SU-DHL-6 (cell line): Measurements from ENCODE around the gene MAPKAPK3.
"Not testable (repeated sequence)": the region's sequence is repeated elsewhere in the genome, so short reads cannot be mapped to it uniquely, and the experiment has no call there.

Experiments used
- H2AFZ ChIP-seq: fragments of 200-600 bp; sonication (generic); 2 replicates; pipeline ENCODE4 v1.6.1; 2014; ENCODE audit warnings: low read depth, mild to moderate bottlenecking, moderate library complexity, mixed read lengths, antibody characterized with exemption, low read length; ENCODE audit not compliant: severe bottlenecking
- H3F3A ChIP-seq: fragments of 200-600 bp; shearing (Covaris generic); 2 replicates; pipeline ENCODE4 v1.6.0; 2016; ENCODE audit warnings: antibody characterized with exemption, mild to moderate bottlenecking; ENCODE audit not compliant: insufficient read depth
- H3K27ac ChIP-seq: fragments of 200-600 bp; sonication (generic); 2 replicates; pipeline ENCODE4 v1.5.1; 2016; ENCODE audit warnings: low read depth, mild to moderate bottlenecking, low read length, moderate library complexity, mixed read lengths
- H3K27me3 ChIP-seq: fragments of 200-600 bp; sonication (generic), shearing (Covaris generic); 2 replicates; pipeline ENCODE4 v1.6.0; 2014; ENCODE audit warnings: mild to moderate bottlenecking, low read length
- H3K36me3 ChIP-seq: fragments of 200-600 bp; sonication (generic); 2 replicates; pipeline ENCODE4 v1.6.1; 2014; ENCODE audit warnings: mild to moderate bottlenecking, low read length, mixed read lengths
- H3K4me2 ChIP-seq: fragments of 300-600, 200-600 bp; shearing (Covaris generic), sonication (generic); 2 replicates; pipeline ENCODE4 v1.6.0; 2014; ENCODE audit warnings: low read length, low read depth, mild to moderate bottlenecking; ENCODE audit not compliant: poor library complexity, severe bottlenecking
- H3K4me3 ChIP-seq: fragments of 200-600 bp; sonication (generic); 2 replicates; pipeline ENCODE4 v1.5.1; 2014; ENCODE audit warnings: antibody characterized with exemption, low read length, mild to moderate bottlenecking, mixed read lengths; ENCODE audit not compliant: insufficient read depth, poor library complexity, severe bottlenecking
- H3K79me2 ChIP-seq: fragments of 200-600 bp; sonication (generic); 2 replicates; pipeline ENCODE4 v1.6.1; 2014; ENCODE audit warnings: mild to moderate bottlenecking, low read length, moderate library complexity; ENCODE audit not compliant: insufficient read depth
- H3K9ac ChIP-seq: fragments of 200-600 bp; sonication (generic); 2 replicates; pipeline ENCODE4 v1.7.0; 2014; ENCODE audit warnings: mild to moderate bottlenecking, low read length
- H3K9me2 ChIP-seq: fragments of 200-600 bp; sonication (generic); replicated peaks from 2 replicates; pipeline ENCODE4 v1.6.1; 2014; ENCODE audit warnings: low read length; ENCODE audit not compliant: insufficient read depth
- H3K9me3 ChIP-seq: fragments of 200-600 bp; sonication (generic); 2 replicates; pipeline ENCODE4 v1.6.1; 2014; ENCODE audit warnings: low read length, mixed read lengths; ENCODE audit not compliant: insufficient read depth
- H4K20me1 ChIP-seq: fragments of 200-600 bp; sonication (generic); 2 replicates; pipeline ENCODE4 v1.6.1; 2014; ENCODE audit warnings: low read depth, mild to moderate bottlenecking, antibody characterized with exemption, low read length, moderate library complexity, mixed read lengths
- CTCF ChIP-seq: fragments of 200-600 bp; sonication (generic); IDR thresholded peaks from one replicate; pipeline ENCODE4 v1.5.1; 2017; ENCODE audit warnings: antibody characterized with exemption, mild to moderate bottlenecking, low read length, moderate library complexity; ENCODE audit not compliant: insufficient read depth, poor library complexity, severe bottlenecking
- EZH2phosphoT487 ChIP-seq: fragments of 200-600 bp; sonication (generic), shearing (Covaris generic); conservative IDR thresholded peaks from 2 replicates; pipeline ENCODE4 v1.6.1; 2018; ENCODE audit warnings: mild to moderate bottlenecking, antibody characterized with exemption, low read length, moderate library complexity, mixed read lengths

MAPKAPK3 gene

GRCh38 chr3:50687916-50688315, 71.0 kb downstream of the MAPKAPK3 start:
- TF ChIP-seq CTCF (no peak), EZH2phosphoT487 (no peak)
- H3K9ac ChIP-seq = no peak overlapping the region
- H3K79me2 ChIP-seq = no peaks in the 10 kb centered on the region
- no peak overlapping the region for H3K27ac ChIP-seq
- H3K36me3 ChIP-seq = no peaks in the 10 kb centered on the region
- no peak overlapping the region for H3K4me2 ChIP-seq
- H3K27me3 ChIP-seq = no peaks in the 10 kb centered on the region
- no peaks in the 10 kb centered on the region for H3K9me3 ChIP-seq
- H3F3A ChIP-seq = no peaks in the 10 kb centered on the region
- no peak overlapping the region for H2AFZ ChIP-seq
- no peaks in the 10 kb centered on the region for H4K20me1 ChIP-seq
- no peak overlapping the region for H3K4me3 ChIP-seq
- no peaks in the 10 kb centered on the region for H3K9me2 ChIP-seq

- not testable (repeated sequence) for H3K9me2 ChIP-seq, H4K20me1 ChIP-seq, H3K9me3 ChIP-seq, H3K27ac ChIP-seq, H3K4me3 ChIP-seq, H3K27me3 ChIP-seq, H3K4me2 ChIP-seq, H3K9ac ChIP-seq, H3F3A ChIP-seq, H2AFZ ChIP-seq, H3K79me2 ChIP-seq, H3K36me3 ChIP-seq
These were observed 71.7 kb downstream of the MAPKAPK3 start for GRCh38 chr3:50688602-50689001.

GRCh38 chr3:50689558-50689957, 72.6 kb downstream of the MAPKAPK3 start:
- Histone ChIP-seq H3K9ac (no peak overlapping the region), H3F3A (no peaks in the 10 kb centered on the region), H3K27ac (no peak overlapping the region), H3K79me2 (no peaks in the 10 kb centered on the region), H3K27me3 (no peaks in the 10 kb centered on the region), H2AFZ (no peak overlapping the region), H4K20me1 (no peaks in the 10 kb centered on the region), H3K4me3 (no peak overlapping the region), H3K36me3 (no peaks in the 10 kb centered on the region), H3K9me3 (no peaks in the 10 kb centered on the region), H3K9me2 (no peaks in the 10 kb centered on the region), H3K4me2 (no peak overlapping the region)
- TF ChIP-seq EZH2phosphoT487 (no peak), CTCF (no peak)

GRCh38 chr3:50695031-50695430, 78.1 kb downstream of the MAPKAPK3 start:
- Histone ChIP-seq H3K9me2 (no peaks in the 10 kb centered on the region), H3K36me3 (no peaks in the 10 kb centered on the region), H3K9ac (no peak overlapping the region), H3K9me3 (no peaks in the 10 kb centered on the region), H3F3A (no peaks in the 10 kb centered on the region), H3K27me3 (no peaks in the 10 kb centered on the region), H3K4me2 (no peak overlapping the region), H3K27ac (no peak overlapping the region), H4K20me1 (no peaks in the 10 kb centered on the region), H3K4me3 (no peak overlapping the region), H2AFZ (no peak overlapping the region), H3K79me2 (no peaks in the 10 kb centered on the region)
- TF ChIP-seq EZH2phosphoT487 = no peak
- TF ChIP-seq CTCF = no peak
